Endometrial microvascular endothelial cells (primary cell): ENCODE results near the gene TRIM27. TPM values are rescaled to one million over a fixed set of nuclear protein-coding genes. Genes with fewer than 3 reads are reported as not detected.
"Not testable (repeated sequence)": the region's sequence is repeated elsewhere in the genome, so short reads cannot be mapped to it uniquely, and the experiment has no call there.

Source experiments
- in situ Hi-C: cut with HindIII; loops from 2 replicates; pipeline ENCODE4 v1.10.0; 2017; ENCODE audit warnings: low sequenced_read_pairs, low pct_unique_long_range_greater_than_20kb; ENCODE audit errors: inconsistent ontology term
- total RNA-seq: library from RNA; depleted of rRNA; stranded (reverse); fragments of >200 nt; gene quantifications from one replicate; pipeline ENCODE4 v1.2.3, GENCODE V29; 2015; ENCODE audit errors: inconsistent ontology term

The TRIM27 gene
- total RNA-seq, 1 donor from 2014 or later = 63.2 TPM

DNA sequence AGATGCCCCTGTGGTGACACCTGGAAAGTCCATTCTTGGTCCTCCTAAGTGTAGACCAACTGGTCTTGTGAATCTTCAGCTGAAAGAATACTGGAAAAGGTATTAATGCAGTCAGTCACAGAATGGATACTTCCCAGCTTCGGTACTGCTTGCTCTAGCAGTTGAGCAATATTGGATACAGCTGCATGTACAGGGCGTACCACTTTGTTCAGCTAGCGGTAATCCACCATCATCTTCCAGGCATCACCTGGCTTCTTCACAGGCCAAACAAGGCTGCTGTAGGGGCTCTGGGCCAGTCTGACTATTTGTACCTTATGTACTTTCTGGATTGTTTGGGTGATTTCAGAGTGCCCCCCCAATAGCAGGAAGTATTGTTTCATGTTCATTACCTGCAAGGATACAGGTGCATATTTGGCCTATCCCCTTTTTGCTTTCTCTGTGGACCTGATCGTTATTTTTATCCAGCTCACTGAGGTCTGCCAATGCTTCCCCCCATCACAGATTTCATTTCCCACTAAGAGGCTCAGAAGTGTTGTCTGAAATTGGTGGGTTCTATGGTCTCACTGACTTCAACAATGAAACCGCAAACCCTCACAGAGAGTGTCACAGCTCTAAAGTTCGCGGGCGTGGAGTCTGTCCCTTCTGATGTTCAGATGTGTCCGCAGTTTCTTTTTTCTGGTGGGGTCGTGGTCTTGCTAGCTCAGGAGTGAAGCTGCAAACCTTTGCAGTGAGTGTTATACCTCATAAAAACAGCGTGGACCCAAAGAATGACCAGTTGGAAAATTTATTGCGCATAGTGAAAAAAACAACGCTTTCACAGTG, 52.2 kb downstream of the TRIM27 start:
- in situ Hi-C loops = no loop called here

DNA sequence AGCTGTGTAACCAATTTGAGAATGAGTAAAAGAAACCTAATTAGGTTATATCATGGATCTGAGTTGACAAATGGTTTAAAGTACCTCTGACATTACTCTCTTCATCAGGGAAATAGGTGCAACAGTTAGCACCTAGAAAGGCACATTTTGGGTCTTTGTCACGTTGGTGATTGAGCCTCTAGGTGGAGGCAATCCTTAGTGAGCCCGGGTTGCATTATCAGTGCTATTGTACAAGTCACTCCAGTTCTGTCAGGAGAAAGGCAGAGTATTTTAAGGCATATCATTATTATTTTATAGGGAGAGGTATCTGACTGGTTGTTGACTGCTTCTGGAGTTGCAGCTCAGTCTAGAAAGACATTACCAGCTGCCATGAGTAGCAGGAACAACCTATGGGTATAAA, 54.9 kb downstream of the TRIM27 start:
- in situ Hi-C loops = no loop called here

DNA sequence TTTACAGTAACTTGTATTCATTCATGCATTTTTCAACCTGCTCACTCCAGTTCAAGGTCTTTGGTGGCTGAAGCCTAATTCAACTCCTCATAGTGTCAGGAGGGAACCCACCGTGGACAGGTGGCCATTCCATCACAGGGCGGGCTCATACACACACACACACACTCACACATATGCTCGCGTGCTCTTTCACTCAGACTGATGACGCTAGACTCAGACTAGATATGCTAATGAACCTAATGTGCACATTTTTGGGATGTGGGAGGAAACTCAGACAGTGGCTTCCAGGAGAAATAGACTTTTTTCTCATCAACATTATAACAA, 56.7 kb downstream of the TRIM27 start:
- in situ Hi-C loops = no loop called here

DNA sequence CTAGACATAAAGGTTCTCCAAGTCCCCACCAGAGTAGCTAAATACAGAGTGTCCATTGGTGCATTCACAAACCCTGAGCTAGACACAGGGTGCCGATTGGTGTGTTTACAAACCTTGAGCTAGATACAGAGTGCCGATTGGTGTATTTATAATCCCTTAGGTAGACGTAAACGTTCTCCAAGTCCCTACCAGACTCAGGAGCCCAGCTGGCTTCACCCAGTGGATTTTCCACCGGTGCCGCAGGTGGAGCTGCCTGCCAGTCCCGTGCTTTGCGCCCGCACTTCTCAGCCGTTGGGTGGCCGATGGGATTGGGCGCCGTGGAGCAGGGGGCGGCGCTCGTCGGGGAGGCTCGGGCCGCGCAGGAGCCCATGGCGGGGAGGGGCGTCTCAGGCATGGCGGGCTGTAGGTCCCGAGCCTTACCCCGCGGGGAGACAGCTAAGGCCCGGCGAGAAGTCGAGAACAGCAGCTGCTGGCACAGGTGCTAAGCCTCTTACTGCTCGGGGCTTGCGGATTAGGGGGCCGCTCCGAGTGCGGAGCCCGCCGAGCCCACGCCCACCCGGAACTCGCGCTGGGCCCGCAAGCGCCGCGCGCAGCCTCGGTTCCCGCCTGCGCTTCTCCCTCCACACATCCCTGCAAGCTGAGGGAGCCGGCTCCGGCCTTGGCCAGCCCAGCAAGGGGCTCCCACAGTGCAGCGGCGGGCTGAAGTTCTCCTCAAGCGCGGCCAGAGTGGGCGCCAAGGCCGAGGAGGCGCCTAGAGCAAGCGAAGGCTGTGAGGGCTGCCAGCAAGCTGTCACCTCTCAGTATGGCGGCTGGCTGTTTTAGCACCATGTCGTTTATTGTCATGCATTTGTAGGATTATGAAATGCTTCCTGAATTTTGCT, 57.3 kb downstream of the TRIM27 start:
- in situ Hi-C loops = not testable (repeated sequence)

DNA sequence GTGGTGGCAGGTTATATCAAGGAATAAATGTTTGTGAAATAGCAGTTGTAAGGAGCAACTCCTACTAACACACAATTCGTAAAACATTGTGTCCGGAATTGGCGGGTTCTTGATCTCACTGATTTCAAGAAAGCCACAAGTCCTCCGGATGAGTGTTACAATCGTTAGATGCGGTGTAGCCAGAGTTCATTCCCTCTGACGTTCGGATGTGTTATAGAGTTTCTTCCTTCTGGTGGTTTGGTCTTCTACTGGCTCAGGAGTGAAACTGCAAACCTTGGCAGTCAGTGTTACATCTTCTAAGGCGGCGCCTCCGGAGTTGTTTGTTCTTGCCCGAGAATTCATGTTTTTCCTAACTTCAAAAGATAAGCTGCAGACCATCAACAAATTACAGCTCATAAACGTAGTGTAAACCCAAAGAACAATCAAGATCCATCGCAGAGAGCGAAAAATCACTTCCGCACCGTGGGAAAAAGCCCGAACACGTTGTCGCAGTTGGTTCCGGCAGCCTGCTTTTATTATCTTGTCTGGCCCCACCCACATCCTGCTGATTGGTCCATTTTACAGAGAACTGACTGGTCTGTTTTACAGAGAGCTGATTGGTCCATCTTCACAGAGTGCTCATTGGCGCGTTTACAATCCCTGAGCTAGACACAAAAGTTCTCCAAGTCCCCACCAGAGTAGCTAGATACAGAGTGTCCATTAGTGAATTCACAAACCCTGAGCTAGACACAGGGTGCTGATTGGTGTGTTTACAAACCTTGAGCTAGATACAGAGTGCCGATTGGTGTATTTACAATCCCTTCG, 58.2 kb downstream of the TRIM27 start:
- in situ Hi-C loops = no loop called here

DNA sequence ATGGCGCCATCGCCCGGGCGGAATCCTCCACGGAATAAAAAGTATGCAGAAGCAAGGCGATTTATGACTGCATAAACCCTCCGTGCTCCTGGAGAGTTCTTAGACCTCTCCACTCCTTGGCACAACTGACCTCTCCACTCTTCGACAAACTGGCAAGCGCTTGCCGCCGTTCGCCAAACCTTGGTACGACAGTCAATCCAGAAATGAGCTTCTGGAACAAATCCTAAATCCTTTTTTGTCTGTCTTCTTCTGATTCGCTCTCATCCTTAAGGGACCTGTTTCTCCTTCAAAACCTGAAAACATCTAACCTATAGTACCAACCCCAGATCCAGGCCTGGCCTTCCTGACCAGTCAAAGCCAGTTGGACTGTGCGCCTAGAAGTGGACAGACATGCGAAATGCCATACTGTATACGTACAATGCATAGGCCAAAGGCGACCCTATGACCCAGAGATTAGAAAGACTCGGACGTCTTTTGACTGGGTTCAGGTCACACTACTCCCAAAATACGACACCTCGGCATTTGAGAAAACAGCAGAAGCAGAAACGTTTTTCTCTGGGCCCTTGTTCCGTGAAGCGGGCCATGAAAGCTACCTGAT, 59.4 kb downstream of the TRIM27 start:
- in situ Hi-C loops = no loop called here

DNA sequence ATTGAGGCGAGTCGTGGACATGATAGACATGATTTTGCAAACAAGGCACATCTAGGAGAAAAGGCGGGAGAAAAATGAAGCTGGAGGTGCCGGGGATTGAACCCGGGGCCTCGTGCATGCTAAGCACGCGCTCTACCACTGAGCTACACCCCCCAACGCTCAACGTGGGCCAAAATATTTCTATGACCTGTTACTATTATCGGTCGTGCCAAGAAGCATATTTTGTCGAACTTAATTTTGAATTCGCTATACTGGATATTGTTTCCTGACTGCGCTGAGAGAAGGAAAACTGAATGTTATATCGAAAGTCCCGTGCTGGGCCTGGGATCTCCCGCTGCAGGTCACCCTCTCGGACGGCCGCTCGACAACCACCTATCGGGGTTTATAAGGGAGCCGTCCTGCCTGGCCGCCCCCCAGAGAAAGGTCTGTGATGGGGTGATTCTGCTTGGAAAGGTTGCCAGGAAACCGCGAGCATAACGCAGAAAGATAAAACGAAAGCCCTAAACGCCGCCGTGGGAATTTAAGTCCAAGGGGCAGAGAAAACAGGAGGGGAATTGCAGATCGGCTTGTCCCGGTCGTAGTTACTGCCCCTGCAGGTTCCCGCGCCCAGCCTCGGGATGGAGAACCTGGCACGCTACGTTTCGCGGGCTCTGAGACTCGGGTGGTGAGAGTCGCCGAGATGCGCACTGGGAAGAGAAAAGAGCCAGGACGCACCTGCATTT, 60.0 kb downstream of the TRIM27 start:
- in situ Hi-C loops = no loop called here

DNA sequence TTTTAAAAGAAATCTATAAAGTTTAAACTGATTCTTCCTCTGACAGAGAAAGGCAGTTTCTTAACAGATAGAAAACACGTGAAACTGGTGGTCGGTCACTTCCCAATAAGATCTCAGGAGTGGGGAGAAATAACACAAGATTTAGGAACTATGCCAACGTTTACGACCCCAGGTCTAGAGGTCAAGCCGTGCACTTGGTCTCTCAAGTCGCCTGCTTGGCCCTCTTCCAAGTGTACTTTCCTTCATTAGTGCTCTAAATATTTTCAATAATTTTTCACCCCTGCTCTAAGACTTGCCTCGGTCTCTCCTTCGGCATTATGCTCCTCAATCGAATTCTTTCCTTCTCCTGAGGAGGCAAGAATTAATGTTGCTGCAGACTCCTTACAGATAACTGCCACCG, 61.7 kb downstream of the TRIM27 start:
- in situ Hi-C loops = no loop called here

DNA sequence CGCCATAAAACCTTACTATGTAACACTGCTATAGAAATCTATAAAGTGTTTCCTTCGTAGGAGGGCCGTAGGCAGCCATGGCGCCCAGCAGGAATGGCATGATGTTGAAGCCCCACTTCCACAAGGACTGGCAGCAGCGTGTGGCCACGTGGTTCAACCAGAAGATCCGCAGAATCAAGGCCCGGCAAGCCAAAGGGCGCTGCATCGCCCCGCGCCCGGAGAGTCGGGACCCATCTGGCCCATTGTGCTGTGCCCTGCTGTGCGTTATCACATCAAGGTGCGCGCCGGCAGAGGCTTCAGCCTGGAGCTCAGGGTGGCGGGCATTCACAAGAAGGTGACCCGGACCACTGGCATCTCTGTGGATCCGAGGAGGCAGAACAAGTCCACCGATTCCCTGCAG, 62.4 kb downstream of the TRIM27 start:
- in situ Hi-C loops = no loop called here

DNA sequence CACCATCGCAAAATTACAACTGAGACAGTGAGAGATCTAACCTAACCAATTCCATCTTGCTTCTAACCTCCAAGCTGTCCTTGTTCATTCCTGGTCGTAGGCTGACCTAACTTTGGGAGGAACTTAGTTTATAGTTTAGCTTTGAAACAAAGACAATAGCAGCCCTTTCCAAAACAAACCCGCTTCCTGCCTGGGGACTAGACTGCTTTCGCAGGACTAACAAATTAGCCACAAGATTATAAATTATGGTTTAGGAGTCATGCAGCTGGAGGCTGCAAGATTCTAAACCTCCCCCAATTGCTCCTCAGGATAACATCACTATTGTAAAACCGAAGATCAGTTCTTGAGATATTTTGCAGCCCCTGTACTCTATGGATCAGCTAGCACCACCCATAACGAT, 63.2 kb downstream of the TRIM27 start:
- in situ Hi-C loops = no loop called here

DNA sequence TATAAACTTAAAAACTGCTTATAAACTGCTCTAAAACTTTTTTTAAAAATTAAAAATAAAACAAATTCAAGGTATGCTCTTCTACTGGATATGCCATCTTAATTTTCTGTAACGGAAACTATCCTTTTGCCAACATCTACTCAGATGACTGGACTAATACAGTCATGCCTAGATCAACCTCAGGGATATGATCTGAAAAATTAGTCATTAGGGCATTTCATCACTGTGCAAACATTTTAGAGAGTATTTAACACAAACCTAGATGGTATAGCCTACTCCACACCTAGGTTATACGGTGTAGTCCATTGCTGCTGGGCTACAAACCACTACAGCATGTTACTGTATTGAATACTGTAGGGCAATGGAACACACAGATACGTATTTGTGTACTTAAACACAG, 64.8 kb downstream of the TRIM27 start:
- in situ Hi-C loops = no loop called here

DNA sequence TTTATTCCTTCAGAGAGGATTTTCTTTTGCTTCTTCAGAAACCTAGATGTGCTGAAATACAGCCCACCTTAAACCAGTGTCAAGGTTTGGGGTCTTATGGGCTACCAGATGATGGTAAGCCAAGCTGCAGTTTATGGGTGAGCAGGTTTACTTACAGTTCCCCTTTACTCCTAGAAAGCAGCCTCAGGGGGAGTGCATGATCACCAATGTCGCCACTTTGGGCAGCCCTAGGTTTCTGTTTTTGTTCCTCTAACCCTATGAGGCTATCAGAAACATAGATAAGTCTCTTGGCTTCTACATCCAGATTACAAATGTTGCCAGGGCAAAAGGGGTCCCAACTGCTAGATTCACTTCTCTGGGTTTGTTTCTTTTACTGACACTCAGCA, 67.2 kb downstream of the TRIM27 start:
- in situ Hi-C loops = no loop called here

DNA sequence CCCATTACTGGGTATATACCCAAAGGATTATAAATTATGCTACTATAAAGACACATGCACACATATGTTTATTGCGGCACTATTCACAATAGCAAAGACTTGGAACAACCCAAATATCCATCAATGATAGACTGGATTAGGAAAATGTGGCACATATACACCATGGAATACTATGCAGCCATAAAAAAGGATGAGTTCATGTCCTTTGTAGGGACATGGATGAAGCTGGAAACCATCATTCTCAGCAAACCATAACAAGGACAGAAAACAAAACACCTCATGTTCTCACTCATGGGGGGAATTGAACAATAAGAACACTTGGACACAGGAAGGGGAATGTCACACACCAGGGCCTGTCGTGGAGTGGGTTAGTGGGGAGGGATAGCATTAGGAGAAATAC, 69.4 kb downstream of the TRIM27 start:
- in situ Hi-C loops = not testable (repeated sequence)

Other genes with a start within 250 kb of the TRIM27 start
- 0.09 TPM for gene ZNF311, start 81.3 kb upstream of the TRIM27 start, total RNA-seq
- not detected for gene OR2W1, start 121.2 kb upstream of the TRIM27 start, total RNA-seq
- not detected for gene OR2B3, start 163.3 kb upstream of the TRIM27 start, total RNA-seq
- not detected for gene OR2J1, start 175.5 kb upstream of the TRIM27 start, total RNA-seq
- not detected for gene OR2J3, start 184.1 kb upstream of the TRIM27 start, total RNA-seq
- not detected for gene OR2J2, start 246.9 kb upstream of the TRIM27 start, total RNA-seq